GM20431 (cell line): Measurements from ENCODE around the gene PDILT.

Source experiments
- in situ Hi-C: fragments of 300-500 bp; cut with MseI, MboI; formaldehyde crosslinking; loops from one replicate; pipeline ENCODE4 v1.15.0; 2020; ENCODE audit warnings: low sequenced_read_pairs; ENCODE audit not compliant: unreplicated experiment

Gene PDILT

DNA sequence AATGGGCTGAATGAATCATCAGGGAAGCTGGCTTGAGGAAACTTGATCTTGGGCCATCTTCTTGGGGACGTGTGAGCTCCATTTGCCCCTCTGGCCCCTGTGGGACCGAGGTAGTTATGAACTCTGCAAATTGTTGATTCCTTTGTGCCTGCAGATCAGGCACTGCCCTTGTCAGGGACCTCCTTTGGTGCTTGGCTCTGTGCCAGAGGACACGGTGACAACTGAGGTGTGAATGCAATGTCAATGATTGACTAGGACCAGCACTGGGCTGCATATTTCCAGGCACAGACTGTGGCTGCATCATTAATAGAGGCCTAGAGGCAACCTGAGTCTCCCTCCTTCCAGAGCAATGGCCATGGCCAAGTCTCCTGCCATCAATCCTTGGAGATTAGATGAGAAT, 23.8 kb downstream of the PDILT start:
- in situ Hi-C loops: loop anchor here (25.0 kb wide), 1 partner anchor 468 kb away; no protein-coding TSS in a partner anchor

DNA sequence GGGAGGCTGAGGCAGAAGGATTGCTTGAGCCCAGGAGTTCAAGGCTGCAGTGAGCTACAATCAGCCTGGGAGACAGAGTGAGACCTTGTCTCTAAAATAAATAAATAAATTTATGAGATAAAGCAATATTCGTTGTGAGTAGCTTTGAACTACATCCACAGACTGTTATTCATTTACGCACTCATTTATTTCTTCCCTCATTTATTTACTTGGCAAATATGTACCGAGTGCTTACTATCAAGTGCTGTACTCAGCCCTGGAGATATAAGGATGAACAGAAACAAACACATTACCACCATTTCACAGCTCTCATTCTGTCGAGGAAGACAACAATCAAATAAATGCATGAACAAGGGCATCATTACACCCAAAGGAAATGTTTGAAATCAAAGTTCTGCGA, 27.4 kb downstream of the PDILT start:
- in situ Hi-C loops: loop anchor here (25.0 kb wide), 1 partner anchor 465 kb away; no protein-coding TSS in a partner anchor

DNA sequence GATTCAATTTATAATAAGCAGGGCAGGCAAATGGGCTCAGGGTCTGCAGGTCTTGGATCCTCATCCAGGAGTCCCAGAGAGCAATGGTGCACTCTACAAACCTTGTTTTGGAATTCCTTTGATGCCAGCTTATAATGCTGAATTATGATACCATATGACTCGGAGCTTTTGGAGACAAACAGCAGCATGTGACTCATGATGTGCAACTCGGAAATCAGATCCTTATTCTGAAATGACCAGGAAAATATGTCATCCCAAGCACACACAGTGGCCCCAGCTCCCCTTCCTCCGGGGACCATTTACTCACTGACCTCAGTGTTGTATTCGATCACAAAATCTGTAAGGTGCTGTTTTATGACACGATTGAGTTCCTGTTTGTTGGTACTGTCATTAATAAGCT, 31.8 kb downstream of the PDILT start:
- in situ Hi-C loops: no loop called here

DNA sequence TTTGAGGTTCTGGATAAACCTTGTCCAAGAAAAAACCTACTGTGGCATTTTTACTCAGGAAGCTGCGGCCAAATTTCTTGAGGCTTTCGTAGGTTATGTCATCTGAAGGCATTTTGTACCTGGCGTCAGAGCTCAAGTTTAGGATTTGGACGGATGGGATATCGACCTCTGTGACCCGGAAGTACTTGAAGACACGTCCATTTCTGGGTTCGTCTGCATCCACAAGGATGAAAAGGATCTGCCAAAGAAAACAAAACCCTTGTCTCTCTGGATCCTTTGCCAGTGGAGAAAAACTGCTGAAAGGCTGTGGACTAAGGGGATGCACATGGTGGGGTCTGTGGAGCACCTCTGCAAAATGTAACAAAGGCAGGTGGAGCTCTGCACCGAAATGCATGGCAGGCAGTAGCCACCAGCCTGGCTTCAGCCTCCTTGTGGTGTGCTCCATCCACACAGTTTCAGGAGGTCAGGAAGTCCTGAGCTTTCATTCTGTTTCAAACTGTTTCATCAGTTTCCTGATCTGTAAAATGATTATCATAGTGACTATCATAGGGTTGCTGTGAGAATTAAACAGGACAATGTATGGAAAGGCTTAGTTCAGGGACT, 35.0 kb downstream of the PDILT start:
- in situ Hi-C loops: no loop called here

GRCh38 chr16:20364051-20364450, 40.5 kb downstream of the PDILT start:
- in situ Hi-C loops: no loop called here

GRCh38 chr16:20363191-20363590, 41.3 kb downstream of the PDILT start:
- in situ Hi-C loops: no loop called here

- in situ Hi-C loops: no loop called here
Measured at GRCh38 chr16:20359997-20360396, 44.5 kb downstream of the PDILT start.

DNA sequence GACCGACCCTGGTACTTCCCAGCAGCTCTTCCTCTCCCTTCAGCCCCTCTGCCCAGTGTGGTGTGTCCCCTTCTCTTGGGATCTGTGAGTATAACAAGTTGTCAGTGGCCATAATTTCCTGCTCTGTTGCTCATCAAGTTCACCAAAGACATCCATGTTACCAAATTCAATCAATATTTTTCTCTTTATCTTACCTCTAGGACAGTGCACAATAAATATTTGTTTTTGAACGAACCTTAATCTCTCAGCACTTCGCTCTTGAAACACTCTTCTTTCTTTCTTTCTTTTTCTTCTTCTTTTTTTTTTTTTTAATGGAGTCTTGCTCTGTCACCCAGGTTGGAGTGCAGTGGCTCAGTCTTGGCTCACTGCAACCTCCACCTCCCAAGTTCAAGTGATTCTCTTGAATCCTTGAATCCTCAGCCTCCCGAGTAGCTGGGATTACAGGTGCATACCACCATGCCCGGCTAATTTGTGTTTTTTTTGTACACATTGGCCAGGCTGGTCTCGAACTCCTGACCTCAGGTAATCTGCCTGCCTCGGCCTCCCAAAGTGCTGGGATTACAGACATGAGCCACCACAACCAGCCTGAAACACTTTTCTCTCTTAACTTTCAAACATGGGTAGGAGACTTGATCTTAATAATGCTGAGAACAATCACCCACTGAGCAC, 49.3 kb downstream of the PDILT start:
- in situ Hi-C loops: no loop called here

- in situ Hi-C loops: no loop called here
Measured at GRCh38 chr16:20353379-20353778, 51.2 kb downstream of the PDILT start.

GRCh38 chr16:20352615-20353014, 51.9 kb downstream of the PDILT start, which contains the start of gene UMOD:
Gene UMOD (minus strand): TSS chr16:20352715. CDS start chr16:20350737, 1,978 bp downstream.
- in situ Hi-C loops: no loop called here

- in situ Hi-C loops: no loop called here
Measured at GRCh38 chr16:20349615-20350014, 54.9 kb downstream of the PDILT start.

GRCh38 chr16:20348365-20349185, 56.0 kb downstream of the PDILT start:
- in situ Hi-C loops: no loop called here

- in situ Hi-C loops: no loop called here
Measured at GRCh38 chr16:20347666-20348364, 56.7 kb downstream of the PDILT start.

GRCh38 chr16:20344611-20345010, 59.9 kb downstream of the PDILT start:
- in situ Hi-C loops: no loop called here

DNA sequence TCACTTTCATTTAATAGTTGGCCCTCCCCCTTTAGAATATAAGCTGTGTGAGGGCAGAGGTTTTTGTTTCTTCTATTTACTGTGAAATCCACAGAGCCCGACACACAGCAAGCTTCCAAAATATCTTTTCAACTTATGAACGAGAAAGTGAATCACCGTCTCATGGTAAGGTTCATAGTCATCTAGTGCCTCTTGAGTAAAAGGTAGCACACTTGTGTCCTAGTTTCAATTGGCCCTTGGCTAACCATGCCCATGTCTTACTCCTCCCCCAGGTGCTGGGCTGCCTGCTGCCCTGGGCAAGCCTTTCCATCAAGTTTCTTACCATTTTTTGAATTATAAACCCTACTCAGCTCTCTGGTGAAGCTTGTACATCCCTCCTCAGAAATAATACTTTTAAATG, 64.8 kb downstream of the PDILT start:
- in situ Hi-C loops: no loop called here

DNA sequence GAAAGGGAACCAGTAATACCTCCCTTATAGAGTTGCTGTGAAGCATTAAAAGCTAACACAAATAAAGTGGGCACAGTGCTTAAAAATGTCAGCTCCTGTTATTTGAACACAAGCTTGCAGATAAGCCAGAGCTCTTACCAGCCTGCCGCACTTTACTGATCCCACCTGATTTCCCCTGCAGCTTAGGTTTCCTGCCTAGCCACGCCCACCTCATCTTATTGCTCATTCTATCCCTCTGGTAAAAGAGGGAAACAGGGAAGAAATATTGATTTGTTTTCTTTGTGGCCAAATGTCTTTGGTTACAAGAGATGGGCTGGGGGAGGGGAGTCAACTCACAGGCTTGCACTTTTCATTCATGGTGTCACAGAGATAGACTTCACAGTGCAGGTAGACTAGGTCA, 67.6 kb downstream of the PDILT start:
- in situ Hi-C loops: no loop called here

GRCh38 chr16:20334396-20334795, 70.1 kb downstream of the PDILT start:
- in situ Hi-C loops: no loop called here

DNA sequence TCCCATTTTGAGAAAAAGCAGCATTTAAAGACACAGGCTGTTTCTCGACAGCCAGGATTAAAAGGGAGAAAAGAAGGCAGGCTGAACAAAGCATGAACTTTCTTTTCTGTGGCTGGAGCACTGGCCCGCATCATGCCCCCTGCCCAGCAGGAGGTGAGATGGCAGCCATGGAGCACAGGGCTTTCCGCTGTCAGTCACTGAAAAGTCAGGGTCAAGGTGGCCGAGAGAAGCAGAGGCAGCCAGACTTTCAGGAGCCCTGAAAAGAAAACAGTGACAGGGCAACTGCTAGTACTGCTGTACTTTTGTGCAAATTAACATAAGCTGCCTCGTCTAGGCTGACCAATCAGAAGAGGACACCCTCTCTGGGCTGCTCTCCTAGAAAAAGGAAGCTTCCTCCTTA, 71.4 kb downstream of the PDILT start:
- in situ Hi-C loops: no loop called here

DNA sequence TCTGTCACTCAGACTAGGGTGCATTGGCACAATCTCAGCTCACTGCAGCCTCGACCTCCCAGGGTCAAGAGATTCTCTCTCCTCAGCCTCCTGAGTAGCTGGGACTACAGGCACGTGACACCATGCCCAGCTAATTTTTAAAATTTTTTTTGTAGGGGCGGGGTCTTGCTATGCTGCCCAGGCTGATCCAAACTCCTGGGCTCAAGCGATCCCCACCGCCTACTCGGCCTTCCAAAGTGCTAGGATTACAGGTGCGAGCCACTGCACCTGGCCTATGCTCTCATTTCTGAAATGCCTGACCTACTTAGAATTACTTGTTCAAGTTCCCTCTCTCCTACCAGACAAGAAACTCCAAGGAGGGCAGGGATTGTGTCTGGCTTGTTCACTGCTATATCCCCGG, 72.1 kb downstream of the PDILT start:
- in situ Hi-C loops: no loop called here

GRCh38 chr16:20331635-20332034, 72.9 kb downstream of the PDILT start:
- in situ Hi-C loops: no loop called here
